ENCODE results near the gene TSPAN18. TPM values are rescaled to one million over a fixed set of nuclear protein-coding genes. Genes with fewer than 3 reads are reported as not detected.

Gene TSPAN18
- total RNA-seq, 4 donors from 2014 or later = 3.6 to 12.4 (median 8.2) TPM

DNA sequence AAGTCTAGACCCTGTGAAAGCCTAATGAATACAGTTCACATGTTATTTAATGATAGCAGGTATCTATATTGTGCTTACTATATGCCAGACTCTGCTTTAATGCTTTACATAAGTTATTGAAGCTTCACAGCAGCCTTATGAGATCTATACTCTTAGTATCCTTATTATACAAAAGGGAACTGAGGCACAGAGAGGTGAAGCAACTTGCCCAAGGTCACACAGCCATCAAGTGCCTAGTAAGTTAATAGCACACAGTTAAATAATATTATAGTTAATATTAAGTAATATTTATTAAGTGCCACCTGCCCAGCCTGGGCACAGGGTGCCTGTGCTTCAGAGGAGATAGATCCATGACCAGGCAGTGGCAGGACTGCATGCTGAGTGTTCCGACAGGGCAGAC is 145.8 kb downstream of the TSPAN18 start:
- intact Hi-C loops (cut with DNase I) = no loop called here
- WGBS, 2 donors = 86 to 92% methylated on average over 1 of the region's 1 CpG
- Histone ChIP-seq H3K27ac (no peak overlapping the region), H3K4me1 (no peaks in the 10 kb centered on the region), H3K4me3 (replicated peaks in 1 of 3) (no peak overlapping the region), H3K36me3 (no peaks in the 10 kb centered on the region), H3K27me3 (no peaks in the 10 kb centered on the region), H3K9me3 (no peaks in the 10 kb centered on the region)
- TF ChIP-seq, protein P1, sequence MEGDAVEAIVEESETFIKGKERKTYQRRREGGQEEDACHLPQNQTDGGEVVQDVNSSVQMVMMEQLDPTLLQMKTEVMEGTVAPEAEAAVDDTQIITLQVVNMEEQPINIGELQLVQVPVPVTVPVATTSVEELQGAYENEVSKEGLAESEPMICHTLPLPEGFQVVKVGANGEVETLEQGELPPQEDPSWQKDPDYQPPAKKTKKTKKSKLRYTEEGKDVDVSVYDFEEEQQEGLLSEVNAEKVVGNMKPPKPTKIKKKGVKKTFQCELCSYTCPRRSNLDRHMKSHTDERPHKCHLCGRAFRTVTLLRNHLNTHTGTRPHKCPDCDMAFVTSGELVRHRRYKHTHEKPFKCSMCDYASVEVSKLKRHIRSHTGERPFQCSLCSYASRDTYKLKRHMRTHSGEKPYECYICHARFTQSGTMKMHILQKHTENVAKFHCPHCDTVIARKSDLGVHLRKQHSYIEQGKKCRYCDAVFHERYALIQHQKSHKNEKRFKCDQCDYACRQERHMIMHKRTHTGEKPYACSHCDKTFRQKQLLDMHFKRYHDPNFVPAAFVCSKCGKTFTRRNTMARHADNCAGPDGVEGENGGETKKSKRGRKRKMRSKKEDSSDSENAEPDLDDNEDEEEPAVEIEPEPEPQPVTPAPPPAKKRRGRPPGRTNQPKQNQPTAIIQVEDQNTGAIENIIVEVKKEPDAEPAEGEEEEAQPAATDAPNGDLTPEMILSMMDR (IDR thresholded peaks at IDR 0.05) = no peak
- TF ChIP-seq POLR2A (IDR thresholded peaks at IDR 0.05) = no peak
- no peak for DNase-seq

DNA sequence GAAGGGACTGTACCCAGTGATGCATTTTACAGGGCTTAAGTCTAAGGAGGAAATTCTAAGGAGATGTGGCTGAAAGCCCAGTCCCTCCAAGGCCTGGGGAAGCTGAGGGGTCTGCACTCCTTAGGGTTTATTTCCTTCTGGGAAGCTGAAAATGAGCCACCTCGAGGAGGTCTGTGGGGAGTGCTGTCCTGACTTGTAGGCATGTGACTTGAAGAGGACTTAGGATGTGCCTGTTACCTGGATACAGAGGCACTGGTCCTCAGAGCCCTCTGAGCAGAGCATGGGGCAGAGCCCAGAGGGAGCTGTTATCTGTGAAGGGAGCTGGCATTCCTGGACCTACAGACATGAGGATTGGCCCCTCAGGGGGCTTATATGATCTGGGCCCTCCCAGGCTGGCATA is 146.8 kb downstream of the TSPAN18 start:
- intact Hi-C loops (cut with DNase I) = no loop called here
- Histone ChIP-seq H3K27me3 (no peaks in the 10 kb centered on the region), H3K4me1 (peaks cover 0 to 3% of the 10 kb centered on the region in 2 donors), H3K27ac (no peak overlapping the region), H3K4me3 (replicated peaks in 1 of 3) (no peak overlapping the region), H3K9me3 (no peaks in the 10 kb centered on the region), H3K36me3 (no peaks in the 10 kb centered on the region)
- 22 to 33% methylated on average over 1 of the region's 1 CpG for WGBS, 2 donors
- TF ChIP-seq, protein P1 (IDR thresholded peaks at IDR 0.05) = no peak
- no peak for TF ChIP-seq POLR2A (IDR thresholded peaks at IDR 0.05)
- DNase-seq = no peak

DNA sequence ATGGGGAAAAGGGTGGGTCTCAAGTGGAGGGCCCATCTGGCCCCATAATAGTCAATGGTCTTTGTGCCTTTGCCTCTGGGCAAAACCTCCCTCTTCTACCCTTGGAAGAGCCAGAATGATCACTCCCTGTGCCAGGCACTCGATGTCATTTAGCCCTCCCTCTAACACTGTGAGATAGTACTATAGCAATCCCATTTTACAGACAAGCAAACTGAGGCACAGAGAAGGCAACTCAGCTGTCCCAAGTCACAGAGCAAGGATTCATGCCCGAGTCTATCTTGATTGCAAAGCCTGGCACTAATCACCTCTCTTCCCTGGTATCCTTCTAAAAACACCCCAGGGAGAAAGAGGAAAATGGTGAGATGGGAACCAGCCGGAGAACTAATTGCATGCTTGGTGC is 147.5 kb downstream of the TSPAN18 start:
- H3K27ac ChIP-seq = no peak overlapping the region
- WGBS, 2 donors = 96 to 97% methylated on average over 3 of the region's 3 CpGs
- no peaks in the 10 kb centered on the region for H3K36me3 ChIP-seq
- TF ChIP-seq POLR2A (IDR thresholded peaks at IDR 0.05) = no peak
- TF ChIP-seq, protein P1 (IDR thresholded peaks at IDR 0.05) = no peak
- DNase-seq = no peak
- intact Hi-C loops (cut with DNase I) = no loop called here
- H3K27me3 ChIP-seq = no peaks in the 10 kb centered on the region
- H3K4me1 ChIP-seq = peaks cover 0 to 3% of the 10 kb centered on the region in 2 donors
- H3K9me3 ChIP-seq = no peaks in the 10 kb centered on the region
- no peak overlapping the region for H3K4me3 ChIP-seq (replicated peaks in 1 of 3)

DNA sequence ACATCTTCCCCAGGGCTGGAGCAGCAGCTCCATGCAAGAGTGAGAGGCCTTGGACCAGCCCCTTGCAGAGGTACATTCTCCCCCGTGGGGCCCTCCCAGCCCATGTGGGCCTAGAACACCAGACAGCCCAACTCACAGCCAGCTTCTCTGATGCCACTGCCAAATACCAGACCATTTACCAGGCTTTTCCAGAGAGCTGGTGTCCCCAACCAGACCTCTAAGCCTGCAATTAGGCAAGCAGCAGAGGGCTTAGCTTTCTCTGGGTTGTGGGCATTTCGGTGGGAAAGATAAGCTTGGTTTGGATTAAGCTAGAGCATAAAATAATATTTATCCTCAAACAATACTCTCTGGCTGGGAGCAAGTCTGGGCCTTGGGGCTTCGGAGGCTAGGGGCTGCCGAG is 148.3 kb downstream of the TSPAN18 start:
- H3K4me3 ChIP-seq (replicated peaks in 1 of 3) = no peak overlapping the region
- H3K36me3 ChIP-seq = no peaks in the 10 kb centered on the region
- 91 to 95% methylated on average over 4 of the region's 4 CpGs for WGBS, 2 donors
- peaks cover 3 to 10% of the 10 kb centered on the region in 2 donors for H3K4me1 ChIP-seq
- intact Hi-C loops (cut with DNase I) = no loop called here
- no peaks in the 10 kb centered on the region for H3K9me3 ChIP-seq
- H3K27me3 ChIP-seq = no peaks in the 10 kb centered on the region
- TF ChIP-seq, protein P1 (IDR thresholded peaks at IDR 0.05) = no peak
- TF ChIP-seq POLR2A (IDR thresholded peaks at IDR 0.05) = no peak
- no peak overlapping the region for H3K27ac ChIP-seq
- DNase-seq = no peak

DNA sequence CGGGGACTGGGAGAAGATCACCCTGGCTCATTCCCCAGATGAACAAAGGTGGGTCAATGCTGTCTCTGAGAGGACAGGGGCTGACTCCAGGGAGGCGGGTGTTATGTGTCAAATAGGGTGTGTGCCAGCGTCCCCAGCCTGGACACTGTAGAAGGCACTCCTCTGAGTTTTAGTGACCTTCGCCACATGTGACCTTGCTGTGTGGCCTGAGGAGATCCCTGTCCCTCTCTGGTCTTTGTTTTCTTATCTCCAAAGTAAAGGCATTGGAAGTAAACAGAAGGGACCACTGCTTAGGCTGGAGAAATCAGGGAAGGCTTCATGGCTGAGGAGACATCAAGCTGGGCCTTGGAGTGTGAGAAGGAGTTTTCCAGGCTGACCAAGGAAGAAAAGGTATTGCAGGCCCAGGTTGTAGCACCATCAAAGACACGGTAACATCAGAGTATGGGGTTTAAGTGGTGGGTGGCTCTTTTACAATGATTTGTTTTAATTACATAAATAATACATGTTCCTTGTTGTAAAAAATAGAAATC is 149.5 kb downstream of the TSPAN18 start:
- TF ChIP-seq, protein P1 (IDR thresholded peaks at IDR 0.05) = no peak
- no peak for TF ChIP-seq POLR2A (IDR thresholded peaks at IDR 0.05)
- Histone ChIP-seq H3K27ac (no peak overlapping the region), H3K27me3 (no peaks in the 10 kb centered on the region), H3K9me3 (no peaks in the 10 kb centered on the region), H3K4me3 (replicated peaks in 1 of 3) (no peak overlapping the region), H3K4me1 (peaks cover 10 to 21% of the 10 kb centered on the region in 2 donors), H3K36me3 (no peaks in the 10 kb centered on the region)
- no peak for DNase-seq
- intact Hi-C loops (cut with DNase I) = no loop called here
- 96 to 97% methylated on average over 5 of the region's 5 CpGs for whole genome bisulfite sequencing, 2 donors

All from thyroid gland (tissue), 4 donors.